ENCODE results near the gene NPLOC4.
"Not testable (repeated sequence)": the region's sequence is repeated elsewhere in the genome, so short reads cannot be mapped to it uniquely, and the experiment has no call there.

NPLOC4 gene

GRCh38 chr17:81641825-81642489 is 5.0 kb upstream of the NPLOC4 start:
- H3K4me1 Mint-ChIP-seq, result no peaks in the 10 kb centered on the region
- H3K36me3 Mint-ChIP-seq (ENCODE audit: insufficient read depth), result peaks cover 4% of the 10 kb centered on the region

DNA sequence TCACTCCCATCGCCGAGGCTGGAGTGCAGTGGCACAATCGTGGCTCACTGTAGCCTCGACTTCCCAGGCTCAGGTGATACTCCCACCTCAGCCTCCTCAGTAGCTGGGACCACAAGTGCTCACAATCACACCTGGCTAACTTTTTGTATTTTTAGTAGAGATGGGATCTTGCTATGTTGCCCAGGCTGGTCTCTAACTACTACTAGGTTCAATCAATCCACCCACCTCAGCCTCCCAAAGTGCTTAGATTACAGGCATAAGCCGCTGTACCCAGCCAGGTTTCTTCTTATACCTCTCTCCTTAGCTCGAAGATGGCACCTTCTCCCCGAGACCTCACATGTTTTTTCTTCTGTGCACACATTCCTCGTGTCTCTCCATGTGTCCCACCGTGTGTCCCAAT is 3.1 kb upstream of the NPLOC4 start:
- H3K4me3 Mint-ChIP-seq, result no peak overlapping the region
- H3K36me3 Mint-ChIP-seq (ENCODE audit: insufficient read depth), result peaks cover 7% of the 10 kb centered on the region
- no peaks in the 10 kb centered on the region for H3K9me3 Mint-ChIP-seq
- peaks cover 12% of the 10 kb centered on the region for H3K4me1 Mint-ChIP-seq
- no peaks in the 10 kb centered on the region for H3K27me3 Mint-ChIP-seq
- H3K27ac Mint-ChIP-seq (ENCODE audit: low read depth), result no peak overlapping the region
- DNase-seq (ENCODE audit: low spot score in 2 of 2), result no peak
- ATAC-seq (replicated peaks; ENCODE audit: extremely low read depth, poor library complexity, severe bottlenecking), result no peak

More at GRCh38 chr17:81641825-81642489, 5.0 kb upstream of the NPLOC4 start:
- H3K4me3 Mint-ChIP-seq, result no peak overlapping the region
- no peaks in the 10 kb centered on the region for H3K9me3 Mint-ChIP-seq
- no peaks in the 10 kb centered on the region for H3K27me3 Mint-ChIP-seq
- ATAC-seq (replicated peaks; ENCODE audit: extremely low read depth, poor library complexity, severe bottlenecking) (no peak), DNase-seq (ENCODE audit: low spot score in 2 of 2) (no peak)
- H3K27ac Mint-ChIP-seq (ENCODE audit: low read depth), result no peak overlapping the region

DNA sequence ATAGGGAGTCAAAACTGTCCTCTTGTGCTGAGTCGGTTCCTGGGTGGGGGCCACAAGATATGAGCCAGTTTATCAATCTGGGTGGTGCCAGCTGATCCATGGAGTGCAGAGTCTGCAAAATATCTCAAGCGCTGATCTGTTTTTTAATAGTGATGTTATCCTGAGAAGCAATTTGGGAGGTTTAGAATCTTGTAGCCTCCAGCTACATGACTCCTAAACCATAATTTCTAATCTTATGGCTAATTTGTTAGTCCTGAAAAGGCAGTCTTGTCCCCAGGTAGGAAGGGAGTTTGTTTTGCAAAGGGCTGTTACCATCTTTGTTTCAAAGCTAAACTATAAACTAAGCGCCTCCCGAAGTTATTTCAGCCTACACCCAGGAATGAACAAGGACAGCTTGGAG is 1.8 kb upstream of the NPLOC4 start:
- no peak for DNase-seq (ENCODE audit: low spot score in 2 of 2)
- H3K27me3 Mint-ChIP-seq, result no peaks in the 10 kb centered on the region
- H3K4me3 Mint-ChIP-seq, result no peak overlapping the region
- ATAC-seq (replicated peaks; ENCODE audit: extremely low read depth, poor library complexity, severe bottlenecking), result no peak
- H3K36me3 Mint-ChIP-seq (ENCODE audit: insufficient read depth), result peaks cover 7% of the 10 kb centered on the region
- H3K9me3 Mint-ChIP-seq, result no peaks in the 10 kb centered on the region
- H3K27ac Mint-ChIP-seq (ENCODE audit: low read depth), result no peak overlapping the region
- peaks cover 12% of the 10 kb centered on the region for H3K4me1 Mint-ChIP-seq

DNA sequence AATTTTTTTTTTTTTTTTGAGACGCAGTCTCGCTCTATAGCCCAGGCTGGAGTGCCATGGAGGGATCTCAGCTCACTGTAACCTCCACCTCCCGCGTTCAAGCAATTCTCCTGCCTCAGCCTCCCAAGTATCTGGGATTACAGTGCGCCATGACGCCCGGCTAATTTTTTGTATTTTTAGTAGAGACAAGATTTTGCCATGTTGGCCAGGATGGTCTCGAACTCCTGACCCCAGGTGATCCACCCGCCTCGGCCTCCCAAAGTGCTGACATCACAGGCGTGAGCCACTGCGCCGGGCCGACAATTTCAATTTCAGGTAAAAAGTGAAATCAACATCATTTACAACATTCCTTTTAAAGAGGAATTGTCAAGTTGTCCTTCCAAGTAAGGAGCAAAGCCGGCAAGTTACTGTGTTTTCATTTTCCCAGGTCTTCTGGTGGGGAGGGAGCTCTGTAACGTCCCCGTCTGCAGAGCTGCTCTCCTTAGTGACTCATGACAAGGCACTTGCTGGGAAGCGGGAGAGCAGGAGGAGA is 873 bp downstream of the NPLOC4 start:
- H3K4me3 Mint-ChIP-seq, result peak overlapping the region; percentile 93
- ATAC-seq (replicated peaks; ENCODE audit: extremely low read depth, poor library complexity, severe bottlenecking), result no peak
- peaks cover 8% of the 10 kb centered on the region for H3K36me3 Mint-ChIP-seq (ENCODE audit: insufficient read depth)
- H3K27me3 Mint-ChIP-seq, result no peaks in the 10 kb centered on the region
- H3K27ac Mint-ChIP-seq (ENCODE audit: low read depth), result peak overlapping the region; percentile 96
- peaks cover 17% of the 10 kb centered on the region for H3K4me1 Mint-ChIP-seq
- H3K9me3 Mint-ChIP-seq, result no peaks in the 10 kb centered on the region
- DNase-seq (ENCODE audit: low spot score in 2 of 2), result no peak

DNA sequence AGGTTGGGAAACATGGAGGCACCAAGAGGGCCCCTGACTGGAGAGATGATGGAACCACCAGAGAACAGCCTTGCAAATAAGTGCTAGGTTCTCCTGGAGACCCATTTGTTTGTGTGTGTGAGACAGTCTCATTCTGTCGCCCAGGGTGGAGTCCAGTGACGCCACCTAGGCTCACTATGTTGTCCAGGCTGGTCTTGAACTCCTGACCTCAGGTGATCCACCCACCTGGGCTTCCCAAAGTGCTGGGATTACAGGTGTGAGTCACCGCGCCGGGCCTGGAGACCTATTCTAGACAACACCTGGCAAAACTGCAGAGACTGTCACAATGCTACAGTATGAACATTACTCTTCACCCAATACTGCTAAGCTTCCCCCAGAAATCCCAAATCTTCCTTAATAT is 1.5 kb downstream of the NPLOC4 start:
- no peak for ATAC-seq (replicated peaks; ENCODE audit: extremely low read depth, poor library complexity, severe bottlenecking)
- DNase-seq (ENCODE audit: low spot score in 2 of 2), result no peak
- no peak overlapping the region for H3K27ac Mint-ChIP-seq (ENCODE audit: low read depth)
- peaks cover 12% of the 10 kb centered on the region for H3K36me3 Mint-ChIP-seq (ENCODE audit: insufficient read depth)
- H3K27me3 Mint-ChIP-seq, result no peaks in the 10 kb centered on the region
- H3K4me3 Mint-ChIP-seq, result peak overlapping the region; percentile 93
- H3K9me3 Mint-ChIP-seq, result no peaks in the 10 kb centered on the region
- H3K4me1 Mint-ChIP-seq, result peaks cover 17% of the 10 kb centered on the region

GRCh38 chr17:81631482-81631881 is 5.4 kb downstream of the NPLOC4 start:
- no peak overlapping the region for H3K4me3 Mint-ChIP-seq
- DNase-seq (ENCODE audit: low spot score in 2 of 2) (no peak), ATAC-seq (replicated peaks; ENCODE audit: extremely low read depth, poor library complexity, severe bottlenecking) (no peak)
- no peaks in the 10 kb centered on the region for H3K27me3 Mint-ChIP-seq
- H3K27ac Mint-ChIP-seq (ENCODE audit: low read depth), result no peak overlapping the region
- H3K9me3 Mint-ChIP-seq, result no peaks in the 10 kb centered on the region
- H3K4me1 Mint-ChIP-seq, result peaks cover 17% of the 10 kb centered on the region
- peaks cover 41% of the 10 kb centered on the region for H3K36me3 Mint-ChIP-seq (ENCODE audit: insufficient read depth)

- no peak for DNase-seq (ENCODE audit: low spot score in 2 of 2)
- H3K4me3 Mint-ChIP-seq, result no peak overlapping the region
- peaks cover 8% of the 10 kb centered on the region for H3K4me1 Mint-ChIP-seq
- ATAC-seq (replicated peaks; ENCODE audit: extremely low read depth, poor library complexity, severe bottlenecking), result no peak
- H3K27me3 Mint-ChIP-seq, result no peaks in the 10 kb centered on the region
- peaks cover 51% of the 10 kb centered on the region for H3K36me3 Mint-ChIP-seq (ENCODE audit: insufficient read depth)
- H3K27ac Mint-ChIP-seq (ENCODE audit: low read depth), result no peak overlapping the region
- H3K9me3 Mint-ChIP-seq, result no peaks in the 10 kb centered on the region
Observed at GRCh38 chr17:81630274-81630673, 6.6 kb downstream of the NPLOC4 start.

- Mint-ChIP-seq H3K4me1 (peaks cover 18% of the 10 kb centered on the region), H3K27me3 (no peaks in the 10 kb centered on the region), H3K27ac (ENCODE audit: low read depth) (no peak overlapping the region), H3K36me3 (ENCODE audit: insufficient read depth) (peaks cover 59% of the 10 kb centered on the region), H3K9me3 (no peaks in the 10 kb centered on the region), H3K4me3 (no peak overlapping the region)
- DNase-seq (ENCODE audit: low spot score in 2 of 2), result no peak
- no peak for ATAC-seq (replicated peaks; ENCODE audit: extremely low read depth, poor library complexity, severe bottlenecking)
Observed at GRCh38 chr17:81621494-81622130, 15.3 kb downstream of the NPLOC4 start.

DNA sequence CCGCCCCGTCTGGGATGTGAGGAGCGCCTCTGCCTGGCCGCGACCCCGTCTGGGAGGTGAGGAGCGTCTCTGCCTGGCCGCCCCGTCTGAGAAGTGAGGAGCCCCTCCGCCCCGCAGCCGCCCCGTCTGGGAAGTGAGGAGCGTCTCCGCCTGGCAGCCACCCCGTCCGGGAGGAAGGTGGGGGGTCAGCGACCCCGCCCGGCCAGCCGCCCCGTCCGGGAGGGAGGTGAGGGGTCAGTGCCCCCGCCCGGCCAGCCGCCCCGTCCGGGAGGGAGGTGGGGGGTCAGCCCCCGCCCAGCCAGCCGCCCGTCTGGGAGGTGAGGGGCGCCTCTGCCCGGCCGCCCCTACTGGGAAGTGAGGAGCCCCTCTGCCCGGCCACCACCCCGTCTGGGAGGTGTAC is 18.6 kb downstream of the NPLOC4 start:
- not testable (repeated sequence) for H3K27me3 Mint-ChIP-seq; H3K4me3 Mint-ChIP-seq; H3K9me3 Mint-ChIP-seq; ATAC-seq (replicated peaks; ENCODE audit: extremely low read depth, poor library complexity, severe bottlenecking); DNase-seq (ENCODE audit: low spot score in 2 of 2); H3K27ac Mint-ChIP-seq (ENCODE audit: low read depth)
- peaks cover 24% of the 10 kb centered on the region for H3K4me1 Mint-ChIP-seq
- peaks cover 54% of the 10 kb centered on the region for H3K36me3 Mint-ChIP-seq (ENCODE audit: insufficient read depth)

DNA sequence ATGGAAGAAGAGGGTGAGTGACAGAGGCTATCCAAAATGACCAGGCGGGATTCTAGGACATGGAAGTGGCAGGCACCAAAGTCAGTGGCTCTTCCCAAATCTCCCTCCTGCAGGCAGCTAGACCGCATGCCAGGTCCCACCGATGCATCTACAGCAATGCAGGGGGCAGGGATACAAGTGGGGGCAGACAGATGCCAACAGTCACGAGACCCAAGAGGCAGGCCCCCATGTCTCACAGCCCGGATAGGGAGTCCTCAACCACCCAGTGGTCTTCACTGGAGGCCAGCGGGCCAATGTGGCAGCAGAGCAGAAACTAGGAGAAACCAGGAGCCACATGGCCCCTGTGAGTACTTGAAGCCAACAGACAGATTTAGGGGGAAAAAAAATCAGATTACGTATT is 20.0 kb downstream of the NPLOC4 start:
- DNase-seq (ENCODE audit: low spot score in 2 of 2), result no peak
- H3K4me1 Mint-ChIP-seq, result peaks cover 27% of the 10 kb centered on the region
- no peaks in the 10 kb centered on the region for H3K9me3 Mint-ChIP-seq
- ATAC-seq (replicated peaks; ENCODE audit: extremely low read depth, poor library complexity, severe bottlenecking), result no peak
- H3K4me3 Mint-ChIP-seq, result no peak overlapping the region
- H3K27ac Mint-ChIP-seq (ENCODE audit: low read depth), result no peak overlapping the region
- H3K27me3 Mint-ChIP-seq, result no peaks in the 10 kb centered on the region
- H3K36me3 Mint-ChIP-seq (ENCODE audit: insufficient read depth), result peaks cover 61% of the 10 kb centered on the region

GRCh38 chr17:81615401-81615930 is 21.4 kb downstream of the NPLOC4 start:
- Mint-ChIP-seq H3K9me3 (no peaks in the 10 kb centered on the region), H3K4me1 (peaks cover 27% of the 10 kb centered on the region), H3K36me3 (ENCODE audit: insufficient read depth) (peaks cover 58% of the 10 kb centered on the region), H3K4me3 (no peak overlapping the region), H3K27ac (ENCODE audit: low read depth) (peak overlapping the region; percentile 73), H3K27me3 (no peaks in the 10 kb centered on the region)
- no peak for DNase-seq (ENCODE audit: low spot score in 2 of 2)
- ATAC-seq (replicated peaks; ENCODE audit: extremely low read depth, poor library complexity, severe bottlenecking), result no peak

DNA sequence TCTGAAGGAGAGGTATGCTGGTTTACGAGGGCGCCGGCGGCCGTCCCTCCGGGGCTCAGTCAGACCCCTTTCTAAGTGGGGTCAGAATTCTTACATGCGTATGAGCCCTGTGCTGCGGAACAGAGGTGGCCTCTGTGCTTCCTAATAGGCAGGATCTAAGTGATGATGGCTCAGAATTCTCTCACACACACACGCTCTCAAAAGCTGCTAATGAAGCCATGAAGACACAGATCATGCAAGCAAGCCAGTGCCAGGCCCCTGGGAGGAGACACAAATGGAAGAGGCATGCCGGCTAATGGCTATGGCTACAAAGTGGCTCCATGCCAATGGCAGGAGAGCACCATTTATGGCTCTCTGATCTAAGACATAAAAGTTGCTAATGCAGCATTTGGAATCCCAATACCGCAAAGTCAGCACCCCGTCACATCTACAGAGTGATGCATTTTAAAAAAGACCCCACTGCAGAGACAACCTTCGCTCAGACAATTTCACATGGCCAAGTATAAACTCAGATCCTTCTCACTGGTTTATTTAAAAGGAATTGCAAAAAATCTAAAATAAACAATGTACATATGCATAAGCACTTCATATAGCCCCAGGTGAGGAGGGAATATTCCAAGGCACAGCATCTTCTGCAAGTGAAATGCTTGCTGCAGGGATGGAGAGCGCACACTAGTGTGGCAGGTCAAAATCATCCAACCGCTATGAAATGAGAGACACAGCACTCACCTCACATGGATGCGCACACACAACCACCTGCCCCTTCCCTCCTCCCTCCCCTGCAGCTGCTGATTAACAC is 24.5 kb downstream of the NPLOC4 start:
- H3K36me3 Mint-ChIP-seq (ENCODE audit: insufficient read depth), result peaks cover 57% of the 10 kb centered on the region

More for the DNA sequence above, 24.5 kb downstream of the NPLOC4 start:
- ATAC-seq (replicated peaks; ENCODE audit: extremely low read depth, poor library complexity, severe bottlenecking) (no peak), DNase-seq (ENCODE audit: low spot score in 2 of 2) (no peak)
- H3K4me3 Mint-ChIP-seq, result no peak overlapping the region
- peaks cover 27% of the 10 kb centered on the region for H3K4me1 Mint-ChIP-seq
- no peak overlapping the region for H3K27ac Mint-ChIP-seq (ENCODE audit: low read depth)
- no peaks in the 10 kb centered on the region for H3K27me3 Mint-ChIP-seq
- H3K9me3 Mint-ChIP-seq, result no peaks in the 10 kb centered on the region

All from central memory CD8-positive, alpha-beta T cell (primary cell).